B cell (primary cell): Measurements from ENCODE around the gene HOMER2. TPM values are rescaled to one million over a fixed set of nuclear protein-coding genes. Genes with fewer than 3 reads are reported as not detected.

ENCODE experiments used
- ATAC-seq: fragments of 200-7000 bp; cut with Tn5 transposase; one replicate; pipeline ENCODE4 v1.10.0; 2021; ENCODE audit warnings: low read depth, mild to moderate bottlenecking, moderate number of reproducible peaks, moderate library complexity
- CTCF ChIA-PET: fragments of 350-600 bp; sonication (Branson Sonifier 250); formaldehyde crosslinking; loops from one replicate; lab custom pipeline; 2021; ENCODE audit warnings: antibody characterized with exemption, inconsistent platforms; lab: Charles Lee
- POLR2A ChIA-PET: fragments of 350-600 bp; sonication (Branson Sonifier 250); formaldehyde crosslinking; loops from one replicate; lab custom pipeline; 2021; ENCODE audit warnings: antibody characterized with exemption; lab: Charles Lee
- DNase-seq: peaks from one replicate; pipeline ENCODE4 v3.0.0; 2013
- H2AFZ ChIP-seq: 2 replicates; pipeline ENCODE4 v1.6.1; 2012; ENCODE audit warnings: mild to moderate bottlenecking, low read depth, low read length; ENCODE audit not compliant: insufficient read depth, poor library complexity, severe bottlenecking
- H3K27ac ChIP-seq, 2 donors: 1 replicate in 1 of 2; 2 replicates in 1 of 2; pipeline ENCODE4 v1.5.1; 2012 to 2013; ENCODE audit warnings: low read length in 2 of 2, mild to moderate bottlenecking in 2 of 2, moderate library complexity in 1 of 2
- H3K27me3 ChIP-seq, 4 experiments: fragments of 200-600 bp in 1 of 4; sonication (generic) in 1 of 4; replicated peaks in 1 of 4; 1 replicate in 2 of 4; 2 replicates in 2 of 4; pipeline versions ENCODE4 v1.6.1 to v1.7.0; 2013 to 2016; ENCODE audit warnings: low read length in 3 of 4, mild to moderate bottlenecking in 2 of 4, mixed read lengths in 1 of 4, moderate library complexity in 1 of 4; ENCODE audit not compliant: insufficient read depth in 4 of 4, control insufficient read depth in 3 of 4; ENCODE audit errors: control extremely low read depth in 1 of 4
- H3K36me3 ChIP-seq, 2 experiments: replicated peaks in 1 of 2; 1 replicate in 1 of 2; 2 replicates in 1 of 2; pipeline versions ENCODE4 v1.6.1 to v1.7.1; 2013; ENCODE audit warnings: low read length in 1 of 2; ENCODE audit not compliant: insufficient read depth in 2 of 2, control insufficient read depth in 1 of 2; ENCODE audit errors: control extremely low read depth in 1 of 2, extremely low read depth in 1 of 2
- H3K4me1 ChIP-seq, 2 donors: fragments of 200-600 bp in 1 of 2; sonication (generic) in 1 of 2; 1 replicate in 1 of 2; 2 replicates in 1 of 2; pipeline versions ENCODE4 v1.5.1 to v1.6.1; 2013 to 2017; ENCODE audit warnings: low read length in 2 of 2; ENCODE audit not compliant: control insufficient read depth in 2 of 2, insufficient read depth in 2 of 2
- H3K4me2 ChIP-seq: replicated peaks from 2 replicates; pipeline ENCODE3; 2012; ENCODE audit warnings: mild to moderate bottlenecking, low read depth, low read length; ENCODE audit not compliant: poor library complexity, severe bottlenecking
- H3K4me3 ChIP-seq, 5 experiments: fragments of 200-600 bp in 1 of 5; sonication (generic) in 1 of 5; 1 replicate in 3 of 5; 2 replicates in 2 of 5; pipeline versions ENCODE4 v1.5.1 to v1.7.0; 2011 to 2016; ENCODE audit warnings: low read length in 4 of 5, mild to moderate bottlenecking in 4 of 5, low read depth in 2 of 5, control low read depth in 1 of 5, moderate library complexity in 1 of 5; ENCODE audit not compliant: insufficient read depth in 1 of 5; ENCODE audit errors: control extremely low read depth in 1 of 5, extremely low read depth in 1 of 5
- H3K79me2 ChIP-seq: fragments of 200-600 bp; sonication (generic); one replicate; pipeline ENCODE4 v1.6.0; 2016; ENCODE audit warnings: low read length; ENCODE audit not compliant: control insufficient read depth, insufficient read depth
- H3K9ac ChIP-seq: fragments of 200-600 bp; sonication (generic); 2 replicates; pipeline ENCODE4 v1.6.1; 2017; ENCODE audit warnings: mild to moderate bottlenecking, low read length, moderate library complexity
- H3K9me3 ChIP-seq, 3 donors: one replicate each; pipeline versions ENCODE4 v1.6.1 to v1.7.1; 2013; ENCODE audit warnings: low read length in 2 of 3; ENCODE audit not compliant: control insufficient read depth in 2 of 3, insufficient read depth in 1 of 3; ENCODE audit errors: control extremely low read depth in 1 of 3
- H4K20me1 ChIP-seq: 2 replicates; pipeline ENCODE4 v1.6.0; 2012; ENCODE audit warnings: mild to moderate bottlenecking, low read length; ENCODE audit not compliant: insufficient read depth, control insufficient read depth, poor library complexity, severe bottlenecking
- H3K27ac Mint-ChIP-seq: one replicate; pipeline ENCODE4 v1.8.0; 2021; ENCODE audit warnings: mixed read lengths
- H3K27me3 Mint-ChIP-seq: one replicate; pipeline ENCODE4 v1.8.0; 2021; ENCODE audit warnings: mixed read lengths
- H3K4me1 Mint-ChIP-seq: one replicate; pipeline ENCODE4 v1.8.0; 2021; ENCODE audit warnings: mixed read lengths
- H3K4me3 Mint-ChIP-seq: one replicate; pipeline ENCODE4 v1.8.0; 2021; ENCODE audit warnings: mixed read lengths
- H3K9me3 Mint-ChIP-seq: one replicate; pipeline ENCODE4 v1.8.0; 2022; ENCODE audit warnings: mixed read lengths; ENCODE audit not compliant: insufficient read depth
- EZH2 ChIP-seq: IDR thresholded peaks from 2 replicates; pipeline ENCODE4 v1.6.1; 2012; ENCODE audit warnings: borderline replicate concordance, low read depth, mild to moderate bottlenecking, moderate library complexity, low read length; ENCODE audit not compliant: insufficient read depth, poor library complexity, severe bottlenecking
- WGBS: methylation state at CpG from one replicate; pipeline ENCODE4 v1.1.5; 2013; ENCODE audit warnings: missing lambda C conversion rate; ENCODE audit not compliant: insufficient coverage; 5-methylcytosine and 5-hydroxymethylcytosine counted together
- intact Hi-C: fragments of 100-400 bp; cut with micrococcal nuclease; formaldehyde crosslinking; loops from one replicate; pipeline ENCODE4 v1.10.0; 2022
- polyA plus RNA-seq: library from polyadenylated mRNA; depleted of rRNA; stranded (reverse); fragments of >200 nt; gene quantifications from 2 replicates; pipeline ENCODE4 v1.2.3, GENCODE V29; 2012
- total RNA-seq, 2 donors: library from RNA; stranded (reverse); fragments of 120-200 nt in 1 of 2; gene quantifications; 1 replicate in 1 of 2; 2 replicates in 1 of 2; pipeline versions ENCODE4 v1.2.3 to v1.2.4, GENCODE V29; 2013 to 2022
- TF ChIP-seq, protein P1 (sequence below): fragments of 200-600 bp; IDR thresholded peaks from one replicate; pipeline ENCODE4 v1.8.0; 2022; ENCODE audit warnings: antibody characterized with exemption, mild to moderate bottlenecking

HOMER2 gene
- total and polyA plus RNA-seq, 2 donors (not counting 1 experiment from before 2014, with no cell fraction given), result 5.7 to 19.5 TPM

DNA sequence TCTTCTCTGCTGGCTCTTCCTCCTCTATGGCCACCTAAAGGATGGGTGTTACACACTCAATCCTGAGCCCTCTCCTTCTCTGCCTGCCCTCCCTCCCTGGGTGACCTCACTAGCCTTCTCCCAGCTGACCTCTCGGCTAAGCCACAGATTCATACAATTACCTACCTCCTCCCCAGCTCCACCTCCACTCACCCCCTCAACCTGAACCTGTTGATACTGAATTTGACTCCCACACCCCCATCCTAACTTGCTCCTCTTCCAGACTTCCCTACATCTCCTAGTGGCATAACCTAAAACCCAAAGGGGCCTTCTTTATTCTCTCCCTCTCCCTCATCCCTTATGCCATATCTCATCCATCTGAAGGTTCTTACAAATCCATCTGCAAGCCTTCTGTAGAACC is 17.1 kb downstream of the HOMER2 start:
- 94% methylated on average over 1 of the region's 1 CpG for WGBS

DNA sequence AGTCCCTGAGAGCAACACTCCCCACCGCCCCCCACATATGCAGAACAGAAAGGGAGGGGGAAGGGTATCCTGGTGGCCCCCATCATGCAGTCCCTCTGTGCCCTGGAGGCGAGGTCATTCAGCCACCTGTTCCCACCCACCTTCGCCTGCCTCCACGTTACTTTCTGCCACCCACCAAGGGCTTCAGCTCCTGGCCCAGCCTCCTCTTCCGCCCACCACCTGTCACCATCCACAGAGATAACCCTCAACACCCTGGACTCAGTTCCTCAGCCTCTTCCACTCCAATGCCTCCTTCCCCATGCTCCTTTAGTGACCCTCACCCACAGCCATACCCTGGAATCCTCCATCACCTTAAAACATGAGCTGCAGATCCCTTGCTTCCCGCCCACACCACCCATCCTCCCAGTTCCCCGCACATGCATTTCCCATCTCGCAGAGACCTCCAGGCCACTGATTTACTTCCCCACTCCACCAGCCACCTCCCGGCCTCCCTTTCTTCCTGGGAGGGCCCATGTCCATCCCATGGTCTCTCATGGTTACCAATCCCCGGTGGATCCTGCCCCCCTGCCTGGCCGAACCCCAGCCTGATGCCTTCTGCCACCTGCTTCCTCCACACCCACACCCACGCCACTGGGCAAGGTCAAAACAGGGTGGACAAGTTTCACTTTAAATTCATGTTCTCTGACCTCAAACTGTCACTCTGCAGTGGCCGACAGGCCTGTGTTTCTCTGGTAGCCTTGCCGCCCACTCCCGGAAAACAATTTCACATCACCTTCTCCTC is 18.2 kb downstream of the HOMER2 start:
- H3K4me2 ChIP-seq, result no peak overlapping the region
- ChIA-PET CTCF (no interaction called here), POLR2A (no interaction called here)
- Mint-ChIP-seq H3K27ac (no peak overlapping the region), H3K4me3 (no peak overlapping the region), H3K4me1 (no peaks in the 10 kb centered on the region), H3K27me3 (peaks cover 8% of the 10 kb centered on the region), H3K9me3 (no peaks in the 10 kb centered on the region)
- H3K79me2 ChIP-seq, result no peaks in the 10 kb centered on the region
- H3K9me3 ChIP-seq, result no peaks in the 10 kb centered on the region
- H4K20me1 ChIP-seq, result no peaks in the 10 kb centered on the region
- ATAC-seq (no peak), DNase-seq (no peak)
- no peak overlapping the region for H2AFZ ChIP-seq
- H3K4me1 ChIP-seq, result no peaks in the 10 kb centered on the region
- 82% methylated on average over 15 of the region's 15 CpGs for WGBS
- no peak for TF ChIP-seq EZH2
- TF ChIP-seq, protein P1, sequence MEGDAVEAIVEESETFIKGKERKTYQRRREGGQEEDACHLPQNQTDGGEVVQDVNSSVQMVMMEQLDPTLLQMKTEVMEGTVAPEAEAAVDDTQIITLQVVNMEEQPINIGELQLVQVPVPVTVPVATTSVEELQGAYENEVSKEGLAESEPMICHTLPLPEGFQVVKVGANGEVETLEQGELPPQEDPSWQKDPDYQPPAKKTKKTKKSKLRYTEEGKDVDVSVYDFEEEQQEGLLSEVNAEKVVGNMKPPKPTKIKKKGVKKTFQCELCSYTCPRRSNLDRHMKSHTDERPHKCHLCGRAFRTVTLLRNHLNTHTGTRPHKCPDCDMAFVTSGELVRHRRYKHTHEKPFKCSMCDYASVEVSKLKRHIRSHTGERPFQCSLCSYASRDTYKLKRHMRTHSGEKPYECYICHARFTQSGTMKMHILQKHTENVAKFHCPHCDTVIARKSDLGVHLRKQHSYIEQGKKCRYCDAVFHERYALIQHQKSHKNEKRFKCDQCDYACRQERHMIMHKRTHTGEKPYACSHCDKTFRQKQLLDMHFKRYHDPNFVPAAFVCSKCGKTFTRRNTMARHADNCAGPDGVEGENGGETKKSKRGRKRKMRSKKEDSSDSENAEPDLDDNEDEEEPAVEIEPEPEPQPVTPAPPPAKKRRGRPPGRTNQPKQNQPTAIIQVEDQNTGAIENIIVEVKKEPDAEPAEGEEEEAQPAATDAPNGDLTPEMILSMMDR, result no peak
- intact Hi-C loops, result no loop called here
- no peak overlapping the region for H3K4me3 ChIP-seq
- H3K36me3 ChIP-seq, result no peaks in the 10 kb centered on the region
- H3K27ac ChIP-seq, result no peak overlapping the region
- no peak overlapping the region for H3K9ac ChIP-seq
- H3K27me3 ChIP-seq, result no peaks in the 10 kb centered on the region

More for the DNA sequence above, 17.1 kb downstream of the HOMER2 start:
- Histone ChIP-seq H4K20me1 (no peaks in the 10 kb centered on the region), H3K4me1 (no peaks in the 10 kb centered on the region), H3K4me3 (no peak overlapping the region), H3K9me3 (no peaks in the 10 kb centered on the region), H3K27me3 (no peaks in the 10 kb centered on the region), H3K79me2 (no peaks in the 10 kb centered on the region), H2AFZ (no peak overlapping the region), H3K36me3 (no peaks in the 10 kb centered on the region), H3K27ac (no peak overlapping the region), H3K4me2 (no peak overlapping the region), H3K9ac (no peak overlapping the region)
- ATAC-seq, result no peak
- Mint-ChIP-seq H3K27ac (no peak overlapping the region), H3K4me3 (no peak overlapping the region), H3K4me1 (no peaks in the 10 kb centered on the region), H3K9me3 (no peaks in the 10 kb centered on the region), H3K27me3 (peaks cover 8% of the 10 kb centered on the region)
- CTCF ChIA-PET, result no interaction called here
- POLR2A ChIA-PET, result no interaction called here
- intact Hi-C loops, result no loop called here
- no peak for TF ChIP-seq EZH2
- TF ChIP-seq, protein P1, result no peak
- DNase-seq, result no peak
